ENCODE measurements around the gene PCDH17. TPM values are rescaled to one million over a fixed set of nuclear protein-coding genes. Genes with fewer than 3 reads are reported as not detected.

PCDH17 gene, protein sequence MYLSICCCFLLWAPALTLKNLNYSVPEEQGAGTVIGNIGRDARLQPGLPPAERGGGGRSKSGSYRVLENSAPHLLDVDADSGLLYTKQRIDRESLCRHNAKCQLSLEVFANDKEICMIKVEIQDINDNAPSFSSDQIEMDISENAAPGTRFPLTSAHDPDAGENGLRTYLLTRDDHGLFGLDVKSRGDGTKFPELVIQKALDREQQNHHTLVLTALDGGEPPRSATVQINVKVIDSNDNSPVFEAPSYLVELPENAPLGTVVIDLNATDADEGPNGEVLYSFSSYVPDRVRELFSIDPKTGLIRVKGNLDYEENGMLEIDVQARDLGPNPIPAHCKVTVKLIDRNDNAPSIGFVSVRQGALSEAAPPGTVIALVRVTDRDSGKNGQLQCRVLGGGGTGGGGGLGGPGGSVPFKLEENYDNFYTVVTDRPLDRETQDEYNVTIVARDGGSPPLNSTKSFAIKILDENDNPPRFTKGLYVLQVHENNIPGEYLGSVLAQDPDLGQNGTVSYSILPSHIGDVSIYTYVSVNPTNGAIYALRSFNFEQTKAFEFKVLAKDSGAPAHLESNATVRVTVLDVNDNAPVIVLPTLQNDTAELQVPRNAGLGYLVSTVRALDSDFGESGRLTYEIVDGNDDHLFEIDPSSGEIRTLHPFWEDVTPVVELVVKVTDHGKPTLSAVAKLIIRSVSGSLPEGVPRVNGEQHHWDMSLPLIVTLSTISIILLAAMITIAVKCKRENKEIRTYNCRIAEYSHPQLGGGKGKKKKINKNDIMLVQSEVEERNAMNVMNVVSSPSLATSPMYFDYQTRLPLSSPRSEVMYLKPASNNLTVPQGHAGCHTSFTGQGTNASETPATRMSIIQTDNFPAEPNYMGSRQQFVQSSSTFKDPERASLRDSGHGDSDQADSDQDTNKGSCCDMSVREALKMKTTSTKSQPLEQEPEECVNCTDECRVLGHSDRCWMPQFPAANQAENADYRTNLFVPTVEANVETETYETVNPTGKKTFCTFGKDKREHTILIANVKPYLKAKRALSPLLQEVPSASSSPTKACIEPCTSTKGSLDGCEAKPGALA (N-terminal part only)
- 0.26 and 2.7 TPM in 2 replicates for total RNA-seq

DNA sequence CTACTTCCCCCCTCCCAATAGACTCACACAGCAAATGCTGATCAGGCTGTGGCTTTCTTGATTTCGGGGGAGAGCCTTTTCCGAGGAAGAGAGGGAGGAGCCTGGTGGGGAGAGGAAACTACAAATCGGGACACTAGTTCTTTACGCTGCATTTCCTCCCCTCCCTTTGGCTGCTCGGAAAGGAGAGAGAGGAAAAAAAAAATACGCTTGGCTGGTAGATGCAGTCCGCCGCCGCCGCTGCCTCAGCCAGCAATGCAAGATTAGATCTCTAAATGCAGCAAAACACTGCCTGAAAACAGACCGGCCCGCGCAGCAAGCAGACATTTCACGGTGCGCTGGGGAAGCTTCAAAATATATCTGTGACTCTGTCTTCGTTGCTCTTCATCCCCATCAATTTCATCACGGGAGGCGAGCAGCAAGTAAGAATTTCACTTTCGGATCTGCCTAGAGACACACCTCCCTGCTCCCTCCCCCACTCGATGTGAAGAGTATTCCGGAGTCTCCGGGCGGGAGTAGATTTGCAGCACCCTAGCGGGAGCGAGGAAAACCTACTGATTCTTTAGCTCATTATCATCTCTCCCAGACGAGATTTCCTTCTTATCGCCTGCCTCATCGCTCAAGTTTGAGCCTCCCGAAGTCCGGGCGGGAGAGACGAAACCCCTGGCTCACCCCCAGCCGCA lies at the start of gene PCDH17:
PCDH17 (plus strand) TSS at position 149 of the 680 bp plus-strand sequence. CDS start 803 bp downstream, outside the sequence.

